Neural cell (in vitro differentiated cells): ENCODE results near the gene RAG2. TPM values are rescaled to one million over a fixed set of nuclear protein-coding genes. Genes with fewer than 3 reads are reported as not detected.

ENCODE experiments used
- H2AFZ ChIP-seq: fragments of 200-600, 300-800 bp; sonication (generic), shearing (Covaris generic); 2 replicates; pipeline ENCODE4 v1.6.0; 2014; ENCODE audit warnings: low read depth, mild to moderate bottlenecking, antibody characterized with exemption, low read length, moderate library complexity
- H3F3A ChIP-seq: fragments of 200-600 bp; shearing (Covaris generic); 2 replicates; pipeline ENCODE4 v1.6.1; 2016; ENCODE audit warnings: mild to moderate bottlenecking, moderate library complexity, mixed read lengths, antibody characterized with exemption, low read length; ENCODE audit not compliant: insufficient read depth, poor library complexity, severe bottlenecking
- H3K27ac ChIP-seq: fragments of 200-600, 300-800 bp; sonication (generic), shearing (Covaris generic); 2 replicates; pipeline ENCODE4 v1.5.1; 2014; ENCODE audit warnings: mild to moderate bottlenecking, low read length, moderate library complexity
- H3K27me3 ChIP-seq: fragments of 300-800, 200-600 bp; sonication (generic), shearing (Covaris generic); 2 replicates; pipeline ENCODE4 v1.6.0; 2014; ENCODE audit warnings: mild to moderate bottlenecking, low read depth, low read length, moderate library complexity; ENCODE audit not compliant: insufficient read depth
- H3K36me3 ChIP-seq: fragments of 300-800, 200-600 bp; sonication (generic), shearing (Covaris generic); 2 replicates; pipeline ENCODE4 v1.5.1; 2014; ENCODE audit warnings: mild to moderate bottlenecking, antibody characterized with exemption, low read length, moderate library complexity; ENCODE audit not compliant: insufficient read depth
- H3K4me2 ChIP-seq: fragments of 300-800, 200-600 bp; sonication (generic), shearing (Covaris generic); 2 replicates; pipeline ENCODE4 v1.6.0; 2014; ENCODE audit warnings: mild to moderate bottlenecking, low read length
- H3K4me3 ChIP-seq: fragments of 300-800, 200-600 bp; sonication (generic), shearing (Covaris generic); 2 replicates; pipeline ENCODE4 v1.5.1; 2014; ENCODE audit warnings: mild to moderate bottlenecking, low read length, moderate library complexity
- H3K79me2 ChIP-seq: fragments of 200-600 bp; shearing (Covaris generic); replicated peaks from 2 replicates; pipeline ENCODE4 v1.6.0; 2014; ENCODE audit warnings: mild to moderate bottlenecking, low read length, moderate library complexity; ENCODE audit not compliant: insufficient read depth
- H3K9ac ChIP-seq: fragments of 300-800, 200-600 bp; sonication (generic), shearing (Covaris generic); 2 replicates; pipeline ENCODE4 v1.6.1; 2016; ENCODE audit warnings: mild to moderate bottlenecking, low read length, mixed read lengths
- H3K9me2 ChIP-seq: fragments of 200-600 bp; shearing (Covaris generic); 2 replicates; pipeline ENCODE4 v1.6.1; 2016; ENCODE audit warnings: mild to moderate bottlenecking, low read length, mixed read lengths; ENCODE audit not compliant: insufficient read depth
- H3K9me3 ChIP-seq: fragments of 200-600, 300-800 bp; sonication (generic), shearing (Covaris generic); 2 replicates; pipeline ENCODE4 v1.6.1; 2016; ENCODE audit warnings: mild to moderate bottlenecking, mixed run types, low read length, moderate library complexity, mixed read lengths
- H4K20me1 ChIP-seq: fragments of 200-600 bp; shearing (Covaris generic); 2 replicates; pipeline ENCODE4 v1.6.1; 2016; ENCODE audit warnings: mild to moderate bottlenecking, mixed run types; ENCODE audit not compliant: insufficient read depth
- EP300 ChIP-seq: fragments of 450-650 bp; conservative IDR thresholded peaks from 2 replicates; pipeline ENCODE4 v1.6.1; 2014; ENCODE audit warnings: antibody characterized with exemption, mild to moderate bottlenecking, moderate library complexity; ENCODE audit not compliant: poor library complexity, severe bottlenecking
- EZH2 ChIP-seq: fragments of 200-600, 300-800 bp; shearing (Covaris generic), sonication (generic); IDR thresholded peaks from 2 replicates; pipeline ENCODE4 v1.6.1; 2014; ENCODE audit warnings: antibody characterized with exemption, low read length, borderline replicate concordance, mild to moderate bottlenecking; ENCODE audit not compliant: insufficient read depth, poor library complexity, severe bottlenecking
- MXI1 ChIP-seq: fragments of 450-650 bp; conservative IDR thresholded peaks from 2 replicates; pipeline ENCODE4 v1.6.1; 2014; ENCODE audit warnings: antibody characterized with exemption, mild to moderate bottlenecking; ENCODE audit not compliant: poor library complexity, severe bottlenecking
- POLR2AphosphoS5 ChIP-seq: IDR thresholded peaks from 2 replicates; pipeline ENCODE4 v1.6.1; 2012
- RAD21 ChIP-seq: fragments of 450-650 bp; conservative IDR thresholded peaks from 2 replicates; pipeline ENCODE4 v1.6.1; 2014; ENCODE audit warnings: antibody characterized with exemption, mild to moderate bottlenecking, moderate library complexity
- SMC3 ChIP-seq: fragments of 450-650 bp; conservative IDR thresholded peaks from 2 replicates; pipeline ENCODE4 v1.6.1; 2014; ENCODE audit warnings: antibody characterized with exemption, mild to moderate bottlenecking, moderate library complexity; ENCODE audit not compliant: poor library complexity
- TAF1 ChIP-seq: IDR thresholded peaks from 2 replicates; pipeline ENCODE4 v1.6.1; 2012; ENCODE audit warnings: low read depth
- polyA plus RNA-seq: library from polyadenylated mRNA; depleted of rRNA; stranded (reverse); fragments of >200 nt; gene quantifications from 2 replicates; pipeline ENCODE4 v1.2.3, GENCODE V29; 2014
- TF ChIP-seq, protein P1 (sequence below): IDR thresholded peaks from 2 replicates; pipeline ENCODE4 v1.6.1; 2012; ENCODE audit warnings: borderline replicate concordance
- TF ChIP-seq, protein P2 (sequence below): fragments of 450-650 bp; IDR thresholded peaks from 2 replicates; pipeline ENCODE4 v1.5.1; 2014; ENCODE audit warnings: antibody characterized with exemption, mild to moderate bottlenecking, moderate library complexity; ENCODE audit not compliant: poor library complexity, severe bottlenecking

RAG2 gene
- polyA plus RNA-seq, 1 donor from 2014 or later = not detected

DNA sequence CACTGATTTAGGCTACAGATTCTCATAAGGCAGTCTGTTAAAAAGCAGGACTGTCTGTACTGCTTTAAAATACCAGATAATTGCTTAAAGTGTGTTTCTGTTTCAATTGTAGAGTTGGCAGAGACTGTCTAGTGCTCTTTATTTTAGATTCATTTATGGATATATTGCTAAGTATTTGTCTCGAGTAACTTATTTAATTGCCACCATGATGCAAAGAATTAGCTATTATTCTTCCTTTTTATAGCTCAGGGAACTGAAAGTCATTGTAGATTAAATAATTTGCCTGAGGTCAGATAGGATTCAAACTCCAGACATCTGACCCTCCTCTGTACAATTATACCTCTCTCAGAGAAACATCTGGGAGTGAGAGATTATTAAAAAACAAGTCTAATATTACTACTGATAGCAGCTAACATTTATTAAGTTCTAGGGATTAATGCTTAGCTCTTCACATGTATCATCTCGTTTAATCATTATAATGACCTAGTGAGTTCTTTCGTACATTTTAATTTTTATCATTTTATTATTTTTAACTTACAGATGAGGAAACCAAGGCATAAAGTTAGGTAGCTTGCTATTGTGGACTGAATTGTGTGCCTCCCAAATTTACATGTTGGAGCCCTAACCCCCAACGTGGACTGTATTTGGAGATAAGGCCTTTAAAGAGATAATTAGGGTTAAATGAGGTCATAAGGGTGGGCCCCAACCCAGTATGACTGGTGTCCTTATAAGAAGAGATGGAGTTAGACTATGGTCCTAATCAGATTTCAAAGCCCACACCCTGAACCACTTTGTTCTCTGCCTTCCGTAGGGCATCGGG lies 19.7 kb upstream of the RAG2 start:
- no peaks in the 10 kb centered on the region for H3K36me3 ChIP-seq
- no peak overlapping the region for H3K27ac ChIP-seq
- no peak overlapping the region for H3K9ac ChIP-seq
- no peak overlapping the region for H2AFZ ChIP-seq
- no peaks in the 10 kb centered on the region for H3K27me3 ChIP-seq
- H3K4me2 ChIP-seq = no peak overlapping the region
- H3F3A ChIP-seq = no peaks in the 10 kb centered on the region
- no peak overlapping the region for H3K4me3 ChIP-seq
- no peaks in the 10 kb centered on the region for H3K9me2 ChIP-seq
- no peaks in the 10 kb centered on the region for H3K79me2 ChIP-seq
- H4K20me1 ChIP-seq = no peaks in the 10 kb centered on the region
- H3K9me3 ChIP-seq = no peaks in the 10 kb centered on the region
- TF ChIP-seq MXI1 = no peak
- no peak for TF ChIP-seq SMC3
- no peak for TF ChIP-seq RAD21
- no peak for TF ChIP-seq TAF1
- no peak for TF ChIP-seq EZH2
- TF ChIP-seq, protein P1, sequence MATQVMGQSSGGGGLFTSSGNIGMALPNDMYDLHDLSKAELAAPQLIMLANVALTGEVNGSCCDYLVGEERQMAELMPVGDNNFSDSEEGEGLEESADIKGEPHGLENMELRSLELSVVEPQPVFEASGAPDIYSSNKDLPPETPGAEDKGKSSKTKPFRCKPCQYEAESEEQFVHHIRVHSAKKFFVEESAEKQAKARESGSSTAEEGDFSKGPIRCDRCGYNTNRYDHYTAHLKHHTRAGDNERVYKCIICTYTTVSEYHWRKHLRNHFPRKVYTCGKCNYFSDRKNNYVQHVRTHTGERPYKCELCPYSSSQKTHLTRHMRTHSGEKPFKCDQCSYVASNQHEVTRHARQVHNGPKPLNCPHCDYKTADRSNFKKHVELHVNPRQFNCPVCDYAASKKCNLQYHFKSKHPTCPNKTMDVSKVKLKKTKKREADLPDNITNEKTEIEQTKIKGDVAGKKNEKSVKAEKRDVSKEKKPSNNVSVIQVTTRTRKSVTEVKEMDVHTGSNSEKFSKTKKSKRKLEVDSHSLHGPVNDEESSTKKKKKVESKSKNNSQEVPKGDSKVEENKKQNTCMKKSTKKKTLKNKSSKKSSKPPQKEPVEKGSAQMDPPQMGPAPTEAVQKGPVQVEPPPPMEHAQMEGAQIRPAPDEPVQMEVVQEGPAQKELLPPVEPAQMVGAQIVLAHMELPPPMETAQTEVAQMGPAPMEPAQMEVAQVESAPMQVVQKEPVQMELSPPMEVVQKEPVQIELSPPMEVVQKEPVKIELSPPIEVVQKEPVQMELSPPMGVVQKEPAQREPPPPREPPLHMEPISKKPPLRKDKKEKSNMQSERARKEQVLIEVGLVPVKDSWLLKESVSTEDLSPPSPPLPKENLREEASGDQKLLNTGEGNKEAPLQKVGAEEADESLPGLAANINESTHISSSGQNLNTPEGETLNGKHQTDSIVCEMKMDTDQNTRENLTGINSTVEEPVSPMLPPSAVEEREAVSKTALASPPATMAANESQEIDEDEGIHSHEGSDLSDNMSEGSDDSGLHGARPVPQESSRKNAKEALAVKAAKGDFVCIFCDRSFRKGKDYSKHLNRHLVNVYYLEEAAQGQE = no peak
- TF ChIP-seq, protein P2, sequence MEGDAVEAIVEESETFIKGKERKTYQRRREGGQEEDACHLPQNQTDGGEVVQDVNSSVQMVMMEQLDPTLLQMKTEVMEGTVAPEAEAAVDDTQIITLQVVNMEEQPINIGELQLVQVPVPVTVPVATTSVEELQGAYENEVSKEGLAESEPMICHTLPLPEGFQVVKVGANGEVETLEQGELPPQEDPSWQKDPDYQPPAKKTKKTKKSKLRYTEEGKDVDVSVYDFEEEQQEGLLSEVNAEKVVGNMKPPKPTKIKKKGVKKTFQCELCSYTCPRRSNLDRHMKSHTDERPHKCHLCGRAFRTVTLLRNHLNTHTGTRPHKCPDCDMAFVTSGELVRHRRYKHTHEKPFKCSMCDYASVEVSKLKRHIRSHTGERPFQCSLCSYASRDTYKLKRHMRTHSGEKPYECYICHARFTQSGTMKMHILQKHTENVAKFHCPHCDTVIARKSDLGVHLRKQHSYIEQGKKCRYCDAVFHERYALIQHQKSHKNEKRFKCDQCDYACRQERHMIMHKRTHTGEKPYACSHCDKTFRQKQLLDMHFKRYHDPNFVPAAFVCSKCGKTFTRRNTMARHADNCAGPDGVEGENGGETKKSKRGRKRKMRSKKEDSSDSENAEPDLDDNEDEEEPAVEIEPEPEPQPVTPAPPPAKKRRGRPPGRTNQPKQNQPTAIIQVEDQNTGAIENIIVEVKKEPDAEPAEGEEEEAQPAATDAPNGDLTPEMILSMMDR = no peak
- no peak for TF ChIP-seq EP300
- no peak for TF ChIP-seq POLR2AphosphoS5

DNA sequence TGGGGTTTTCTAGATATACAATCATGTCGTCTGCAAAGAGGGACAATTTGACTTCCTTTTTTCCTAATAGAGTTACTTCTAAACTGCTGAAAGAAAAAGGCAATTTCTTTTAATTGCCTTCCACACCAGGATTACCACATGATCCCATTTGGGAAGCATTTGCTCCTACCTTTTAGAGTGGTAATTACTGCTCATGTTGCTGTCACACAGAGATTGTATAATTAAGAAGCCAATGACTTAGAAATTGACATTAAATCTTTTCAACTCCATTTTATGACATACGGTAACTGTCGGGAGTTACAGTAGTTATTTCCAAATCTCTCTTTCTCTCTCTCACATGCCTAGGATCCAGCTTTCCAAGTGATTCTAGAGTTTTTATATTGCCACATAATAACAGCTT lies 17.8 kb upstream of the RAG2 start:
- Histone ChIP-seq H3K4me3 (no peak overlapping the region), H3K9me3 (no peaks in the 10 kb centered on the region), H3K36me3 (no peaks in the 10 kb centered on the region), H3K9me2 (no peaks in the 10 kb centered on the region), H3K27me3 (no peaks in the 10 kb centered on the region), H3K4me2 (no peak overlapping the region), H3F3A (no peaks in the 10 kb centered on the region), H3K27ac (no peak overlapping the region), H3K9ac (no peak overlapping the region), H3K79me2 (no peaks in the 10 kb centered on the region), H4K20me1 (no peaks in the 10 kb centered on the region), H2AFZ (no peak overlapping the region)
- TF ChIP-seq RAD21 = no peak
- TF ChIP-seq MXI1 = no peak
- TF ChIP-seq EP300 = no peak
- no peak for TF ChIP-seq SMC3
- no peak for TF ChIP-seq EZH2
- TF ChIP-seq, protein P2 = no peak
- no peak for TF ChIP-seq TAF1
- TF ChIP-seq, protein P1 = no peak
- TF ChIP-seq POLR2AphosphoS5 = no peak
